Right lobe of liver (tissue), 4 donors: ENCODE data around the gene HSD11B1L.

ENCODE experiments used
- POLR2A ChIP-seq: fragments of 450-650 bp; IDR thresholded peaks from one replicate; pipeline ENCODE4 v1.6.1; 2017; ENCODE audit warnings: antibody characterized with exemption, mild to moderate bottlenecking
- TF ChIP-seq, protein P1 (sequence below), 4 donors: fragments of 200-600 bp in 3 of 4; fragments of 450-650 bp in 1 of 4; IDR thresholded peaks; one replicate each; pipeline versions ENCODE4 v1.5.1 to v1.8.0; 2016 to 2022; ENCODE audit warnings: antibody characterized with exemption in 4 of 4, mild to moderate bottlenecking in 2 of 4
- donor health status: DM: no; HTN: no; CAD: no.
- donor health status: DM: no; HTN: no; CAD: no.
- donor health status: DM: no; HTN: yes; CAD: no.

DNA sequence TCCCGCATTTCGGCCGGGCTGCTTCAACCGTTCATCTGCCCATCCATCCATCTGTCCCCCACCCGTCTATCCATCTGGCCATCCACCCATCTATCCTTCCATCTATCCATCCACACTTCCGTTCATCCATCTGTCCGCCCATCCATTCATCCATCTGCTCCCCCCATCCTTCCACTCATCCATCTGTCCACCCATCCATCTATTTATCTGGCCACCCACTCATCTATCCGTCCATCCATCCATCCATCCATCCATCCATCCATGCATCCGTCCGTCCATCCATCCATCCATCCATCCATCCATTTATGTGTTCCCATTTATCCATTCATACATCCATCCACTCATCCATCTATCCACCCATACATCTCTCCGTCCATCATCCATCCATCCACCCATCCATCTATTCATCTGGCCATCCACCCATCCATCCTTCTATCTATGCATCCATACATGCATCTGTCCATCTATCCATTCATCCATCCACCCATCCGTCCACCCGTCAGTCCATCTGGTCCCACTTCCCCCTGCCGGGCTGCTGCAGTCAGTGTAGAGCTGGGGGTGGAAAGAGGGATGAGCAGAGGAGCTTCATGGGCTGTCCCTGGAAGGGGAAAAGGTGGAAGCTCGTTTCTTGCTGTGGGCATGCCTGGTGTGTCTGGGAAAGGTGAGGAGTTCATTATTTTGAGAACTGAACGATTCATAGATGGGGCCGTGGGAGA lies 722 bp downstream of the HSD11B1L start:
- TF ChIP-seq, protein P1, sequence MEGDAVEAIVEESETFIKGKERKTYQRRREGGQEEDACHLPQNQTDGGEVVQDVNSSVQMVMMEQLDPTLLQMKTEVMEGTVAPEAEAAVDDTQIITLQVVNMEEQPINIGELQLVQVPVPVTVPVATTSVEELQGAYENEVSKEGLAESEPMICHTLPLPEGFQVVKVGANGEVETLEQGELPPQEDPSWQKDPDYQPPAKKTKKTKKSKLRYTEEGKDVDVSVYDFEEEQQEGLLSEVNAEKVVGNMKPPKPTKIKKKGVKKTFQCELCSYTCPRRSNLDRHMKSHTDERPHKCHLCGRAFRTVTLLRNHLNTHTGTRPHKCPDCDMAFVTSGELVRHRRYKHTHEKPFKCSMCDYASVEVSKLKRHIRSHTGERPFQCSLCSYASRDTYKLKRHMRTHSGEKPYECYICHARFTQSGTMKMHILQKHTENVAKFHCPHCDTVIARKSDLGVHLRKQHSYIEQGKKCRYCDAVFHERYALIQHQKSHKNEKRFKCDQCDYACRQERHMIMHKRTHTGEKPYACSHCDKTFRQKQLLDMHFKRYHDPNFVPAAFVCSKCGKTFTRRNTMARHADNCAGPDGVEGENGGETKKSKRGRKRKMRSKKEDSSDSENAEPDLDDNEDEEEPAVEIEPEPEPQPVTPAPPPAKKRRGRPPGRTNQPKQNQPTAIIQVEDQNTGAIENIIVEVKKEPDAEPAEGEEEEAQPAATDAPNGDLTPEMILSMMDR (IDR thresholded peaks at IDR 0.05) = no peak
- TF ChIP-seq POLR2A = no peak
